GM06990 (cell line): ENCODE measurements around the gene RIMBP2.

Experiments
- DNase-seq: peaks from one replicate; pipeline ENCODE4 v3.0.0-alpha.2; 2011; ENCODE audit not compliant: insufficient read length; ENCODE audit errors: extremely low read depth
- H3K27me3 ChIP-seq: replicated peaks from 2 replicates; pipeline ENCODE4 v1.6.0; 2011; ENCODE audit warnings: low read length; ENCODE audit not compliant: control insufficient read depth, insufficient read depth
- H3K36me3 ChIP-seq: 2 replicates; pipeline ENCODE4 v1.5.1; 2011; ENCODE audit warnings: low read length; ENCODE audit not compliant: control insufficient read depth, insufficient read depth
- H3K4me3 ChIP-seq: replicated peaks from 2 replicates; pipeline ENCODE4 v1.5.1; 2011; ENCODE audit warnings: low read depth, mild to moderate bottlenecking, control low read depth, low read length
- CTCF ChIP-seq: IDR thresholded peaks from 2 replicates; pipeline ENCODE4 v1.5.1; 2011; ENCODE audit warnings: low read length, control low read depth, mild to moderate bottlenecking, inconsistent platforms; ENCODE audit not compliant: insufficient read depth, poor library complexity, severe bottlenecking

The RIMBP2 gene

DNA sequence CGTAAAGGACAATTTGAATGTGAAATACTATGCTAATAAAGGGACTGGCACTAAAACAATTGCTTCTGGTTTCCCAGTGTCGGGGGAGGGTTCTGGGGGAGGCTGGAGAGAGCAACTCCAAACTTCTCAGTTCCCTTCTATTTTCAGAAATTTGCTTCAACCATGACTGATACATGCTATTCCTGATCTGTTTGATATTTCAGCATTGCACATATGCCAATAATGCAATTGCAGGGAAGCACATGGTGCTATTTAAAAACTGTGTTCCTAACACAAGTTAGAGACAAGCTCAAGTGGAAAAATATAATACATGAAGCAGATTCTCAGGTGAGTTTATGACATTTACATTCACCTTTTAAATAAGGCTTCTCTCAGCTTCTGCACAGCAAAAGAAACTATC lies 188.9 kb downstream of the RIMBP2 start:
- no peak for TF ChIP-seq CTCF
- DNase-seq = no peak
- Histone ChIP-seq H3K36me3 (no peaks in the 10 kb centered on the region), H3K27me3 (no peaks in the 10 kb centered on the region), H3K4me3 (no peak overlapping the region)

- no peak for TF ChIP-seq CTCF
- Histone ChIP-seq H3K27me3 (no peaks in the 10 kb centered on the region), H3K36me3 (no peaks in the 10 kb centered on the region), H3K4me3 (no peak overlapping the region)
- no peak for DNase-seq
These were observed 189.3 kb downstream of the RIMBP2 start for GRCh38 chr12:130526813-130527212.

GRCh38 chr12:130525384-130526172 lies 190.5 kb downstream of the RIMBP2 start:
- Histone ChIP-seq H3K27me3 (no peaks in the 10 kb centered on the region), H3K36me3 (no peaks in the 10 kb centered on the region), H3K4me3 (no peak overlapping the region)
- DNase-seq = no peak
- TF ChIP-seq CTCF = no peak

DNA sequence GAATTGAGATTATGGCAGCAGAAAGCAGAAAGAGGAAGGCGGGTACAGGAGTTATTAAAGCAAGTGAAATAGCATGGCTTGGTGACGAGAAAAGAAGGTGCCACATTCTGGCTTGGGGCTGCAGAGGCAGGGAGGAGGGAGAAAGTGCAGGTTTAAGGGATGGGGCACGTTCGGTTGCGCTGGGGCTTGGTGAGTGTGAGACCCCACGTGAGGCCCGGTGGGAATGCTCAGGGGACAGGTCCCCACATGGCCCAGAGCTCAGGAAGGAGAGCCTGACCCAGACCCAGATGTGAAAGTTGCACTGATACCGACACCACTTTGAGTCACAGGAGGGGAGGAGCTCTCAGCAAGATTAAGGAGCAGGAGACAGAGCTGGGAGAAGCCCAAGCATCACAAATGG lies 191.3 kb downstream of the RIMBP2 start:
- H3K4me3 ChIP-seq = no peak overlapping the region
- H3K36me3 ChIP-seq = no peaks in the 10 kb centered on the region
- DNase-seq = no peak

DNA sequence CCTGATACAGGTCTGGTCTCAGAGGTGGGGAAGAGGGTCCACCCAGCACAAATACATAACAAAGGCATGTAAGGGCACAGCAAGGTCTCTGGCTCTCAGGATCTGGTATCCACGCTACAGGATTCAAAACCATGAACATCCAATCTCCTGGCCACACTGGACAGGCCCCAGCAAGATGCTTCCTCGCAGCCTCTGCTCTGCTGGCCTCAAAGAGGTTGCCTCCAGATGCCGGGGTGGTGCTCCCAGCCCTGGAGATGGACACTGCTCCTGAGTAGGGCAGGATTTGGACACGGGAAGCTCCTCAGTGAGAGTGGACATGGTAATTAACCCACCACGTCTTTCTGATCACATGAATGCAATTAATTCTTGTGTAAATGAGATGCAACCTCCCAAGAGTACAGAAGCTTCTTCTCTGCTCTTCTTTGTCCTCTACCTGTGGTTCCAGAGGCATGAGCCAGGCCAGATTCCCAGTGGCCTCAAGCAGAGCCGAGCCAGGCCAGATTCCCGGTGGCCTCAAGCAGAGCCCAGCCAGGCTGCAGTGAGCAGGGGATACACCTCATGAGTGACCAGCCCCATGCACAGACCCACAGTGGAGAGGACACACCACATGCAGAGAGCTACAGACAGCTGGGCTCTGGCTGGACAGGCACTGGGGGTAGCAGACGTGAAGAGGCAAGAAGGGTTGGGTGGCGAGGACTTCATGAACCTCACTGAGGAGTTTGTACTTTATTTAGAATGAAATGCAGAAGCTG lies 192.1 kb downstream of the RIMBP2 start:
- no peaks in the 10 kb centered on the region for H3K36me3 ChIP-seq
- no peak for DNase-seq
- H3K4me3 ChIP-seq = no peak overlapping the region
- no peak for TF ChIP-seq CTCF
- no peaks in the 10 kb centered on the region for H3K27me3 ChIP-seq

More for the DNA sequence above, 191.3 kb downstream of the RIMBP2 start:
- no peak for TF ChIP-seq CTCF
- H3K27me3 ChIP-seq = no peaks in the 10 kb centered on the region
